ENCODE measurements around the gene ARHGEF10L. TPM values are rescaled to one million over a fixed set of nuclear protein-coding genes. Genes with fewer than 3 reads are reported as not detected.

The ARHGEF10L gene
- total RNA-seq, 4 donors from 2014 or later: 38.5 to 73.8 (median 41.7) TPM

GRCh38 chr1:17591814-17592430 is 52.4 kb downstream of the ARHGEF10L start:
- WGBS, 2 donors: 42 to 55% methylated on average over 7 of the region's 7 CpGs
- TF ChIP-seq POLR2A (IDR thresholded peaks at IDR 0.05) (no peak), EP300 (IDR thresholded peaks at IDR 0.05) (no peak), CTCF (IDR thresholded peaks at IDR 0.05) (no peak)
- H3K4me3 ChIP-seq: no peak overlapping the region
- H3K27ac ChIP-seq: peak overlapping the region in 1 of 4 donors; percentile 8
- H3K36me3 ChIP-seq: peaks cover 0 to 19% (median 0%) of the 10 kb centered on the region in 3 donors
- no peaks in the 10 kb centered on the region for H3K9me3 ChIP-seq
- no peak for DNase-seq (ENCODE audit: low spot score in 2 of 2)
- H3K27me3 ChIP-seq: no peaks in the 10 kb centered on the region
- H3K4me1 ChIP-seq: peaks cover 0 to 74% (median 24%) of the 10 kb centered on the region in 4 donors

DNA sequence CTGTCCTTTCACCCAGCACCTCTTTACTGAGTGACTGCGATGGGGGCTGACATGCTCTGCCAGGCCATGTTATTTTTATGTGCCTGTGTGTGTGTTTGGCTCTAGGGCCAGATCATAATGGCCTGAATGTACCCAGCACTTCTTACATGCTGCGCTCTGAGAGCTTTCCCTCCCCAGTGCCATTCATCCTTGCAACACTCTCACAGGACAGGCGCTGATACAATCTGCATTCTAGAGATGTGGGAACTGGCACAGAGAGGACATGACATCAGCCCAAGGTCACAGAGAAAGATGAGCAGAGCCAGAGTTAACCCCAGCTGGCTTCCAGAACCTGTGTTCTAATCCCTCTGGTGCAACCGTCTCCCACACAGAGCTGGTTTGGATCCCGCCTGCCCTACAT is 54.5 kb downstream of the ARHGEF10L start:
- 69 to 75% methylated on average over 5 of the region's 5 CpGs for WGBS, 2 donors
- peaks cover 0 to 58% (median 7%) of the 10 kb centered on the region in 4 donors for H3K4me1 ChIP-seq

DNA sequence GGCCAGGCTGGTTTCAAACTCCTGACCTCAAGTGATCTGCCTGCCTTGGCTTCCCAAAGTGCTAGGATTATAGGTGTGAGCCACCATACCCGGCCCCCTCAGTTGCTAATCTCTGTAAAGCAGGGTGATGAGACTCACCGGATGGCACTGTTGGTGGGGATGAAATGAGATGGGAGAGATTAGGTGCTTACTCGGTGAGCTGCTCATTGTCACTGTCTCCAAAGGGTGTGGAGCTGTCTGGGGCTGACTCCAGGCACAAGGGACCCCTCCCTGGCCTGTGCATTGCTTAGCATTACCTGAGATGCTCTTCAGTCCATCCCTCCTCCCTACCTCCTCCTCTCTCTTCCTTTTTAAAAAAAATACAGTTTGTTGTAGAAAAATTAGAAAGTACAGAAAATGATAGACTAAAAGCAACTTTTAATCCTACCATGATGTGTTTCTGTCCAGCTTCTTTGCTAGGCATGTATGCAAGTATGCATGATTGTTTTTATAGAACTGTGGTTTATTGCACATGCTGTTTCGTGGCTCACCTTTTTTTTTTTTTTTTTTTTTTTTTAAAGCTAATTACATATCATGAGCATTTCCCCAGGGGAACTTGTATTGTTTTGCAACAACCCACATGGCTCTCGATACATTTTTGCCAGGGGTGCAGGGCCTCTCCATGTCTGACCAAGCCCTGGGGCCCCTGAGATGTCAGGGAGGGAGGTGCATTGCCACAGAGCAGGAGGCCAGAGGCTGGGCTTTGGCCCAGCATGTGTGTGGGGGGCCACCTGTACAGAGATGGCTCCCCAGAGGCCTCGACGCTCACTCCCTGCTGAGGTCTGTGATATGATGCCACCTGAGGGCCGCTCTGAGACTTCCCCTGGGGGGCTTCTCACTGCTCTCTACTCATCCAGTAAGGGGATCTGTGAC is 55.4 kb downstream of the ARHGEF10L start:
- Histone ChIP-seq H3K9me3 (no peaks in the 10 kb centered on the region), H3K36me3 (peaks cover 0 to 25% (median 0%) of the 10 kb centered on the region in 3 donors), H3K27ac (no peak overlapping the region), H3K4me1 (peaks cover 0 to 49% (median 5%) of the 10 kb centered on the region in 4 donors), H3K4me3 (no peak overlapping the region), H3K27me3 (no peaks in the 10 kb centered on the region)
- WGBS, 2 donors: 67 to 82% methylated on average over 8 of the region's 8 CpGs
- no peak for DNase-seq (ENCODE audit: low spot score in 2 of 2)
- TF ChIP-seq POLR2A (IDR thresholded peaks at IDR 0.05): no peak

More for the DNA sequence above, 54.5 kb downstream of the ARHGEF10L start:
- TF ChIP-seq EP300 (IDR thresholded peaks at IDR 0.05): no peak
- no peak for TF ChIP-seq POLR2A (IDR thresholded peaks at IDR 0.05)
- no peak for TF ChIP-seq CTCF (IDR thresholded peaks at IDR 0.05)
- no peak for DNase-seq (ENCODE audit: low spot score in 2 of 2)
- Histone ChIP-seq H3K36me3 (peaks cover 0 to 19% (median 0%) of the 10 kb centered on the region in 3 donors), H3K9me3 (no peaks in the 10 kb centered on the region), H3K27ac (no peak overlapping the region), H3K4me3 (no peak overlapping the region), H3K27me3 (no peaks in the 10 kb centered on the region)

DNA sequence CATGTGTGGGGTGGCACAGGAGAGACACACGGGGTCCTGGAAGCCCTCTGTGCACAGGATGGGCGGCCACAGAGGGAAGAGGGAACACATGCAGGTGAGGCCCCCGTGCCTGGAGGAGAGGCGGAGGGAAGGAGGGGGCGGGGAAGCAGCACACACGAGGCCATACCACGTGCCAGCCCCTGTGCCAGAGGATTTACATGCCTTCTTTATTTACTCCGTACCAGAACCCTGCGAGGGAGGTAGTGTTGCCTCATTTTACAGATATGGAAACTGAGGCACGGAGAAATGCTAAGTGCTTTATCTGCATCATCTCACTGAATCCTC is 56.1 kb downstream of the ARHGEF10L start:
- H3K4me3 ChIP-seq: no peak overlapping the region
- no peak for DNase-seq (ENCODE audit: low spot score in 2 of 2)
- no peaks in the 10 kb centered on the region for H3K9me3 ChIP-seq
- H3K36me3 ChIP-seq: peaks cover 0 to 21% (median 0%) of the 10 kb centered on the region in 3 donors
- 71 to 72% methylated on average over 10 of the region's 10 CpGs for WGBS, 2 donors
- no peak for TF ChIP-seq POLR2A (IDR thresholded peaks at IDR 0.05)
- no peak for TF ChIP-seq CTCF (IDR thresholded peaks at IDR 0.05)
- no peak for TF ChIP-seq EP300 (IDR thresholded peaks at IDR 0.05)
- H3K27ac ChIP-seq: no peak overlapping the region
- peaks cover 0 to 43% (median 5%) of the 10 kb centered on the region in 4 donors for H3K4me1 ChIP-seq
- H3K27me3 ChIP-seq: no peaks in the 10 kb centered on the region

DNA sequence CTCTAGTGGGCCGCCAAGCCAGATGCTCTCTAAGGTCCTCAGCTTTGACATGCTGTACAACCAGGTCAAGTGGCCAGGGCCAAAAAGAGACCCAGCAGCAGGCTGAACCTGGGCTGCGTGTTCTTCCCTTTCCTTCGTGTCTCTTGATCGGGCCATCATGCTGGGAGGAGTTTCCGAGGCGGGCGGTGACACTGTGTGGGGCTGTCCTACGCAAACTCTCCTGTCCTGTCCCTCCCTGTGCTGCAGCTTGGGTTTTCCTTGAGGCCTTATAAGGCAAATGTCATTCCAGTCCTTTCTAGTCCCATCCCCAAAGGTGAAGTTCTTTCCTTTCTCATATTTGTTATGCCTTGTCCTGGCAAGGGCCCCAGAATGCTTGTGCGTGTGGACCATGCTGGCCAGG is 56.7 kb downstream of the ARHGEF10L start:
- Histone ChIP-seq H3K4me1 (peaks cover 0 to 39% (median 5%) of the 10 kb centered on the region in 4 donors), H3K4me3 (no peak overlapping the region), H3K9me3 (no peaks in the 10 kb centered on the region), H3K27ac (peak overlapping the region in 1 of 4 donors; percentile 43), H3K36me3 (peaks cover 0 to 19% (median 0%) of the 10 kb centered on the region in 3 donors), H3K27me3 (no peaks in the 10 kb centered on the region)
- WGBS, 2 donors: 80 to 87% methylated on average over 9 of the region's 9 CpGs
- no peak for TF ChIP-seq CTCF (IDR thresholded peaks at IDR 0.05)
- TF ChIP-seq POLR2A (IDR thresholded peaks at IDR 0.05): no peak
- TF ChIP-seq EP300 (IDR thresholded peaks at IDR 0.05): no peak
- DNase-seq (ENCODE audit: low spot score in 2 of 2): no peak
